ENCODE results near the gene MRI1. TPM values are rescaled to one million over a fixed set of nuclear protein-coding genes. Genes with fewer than 3 reads are reported as not detected.

Gene MRI1
- total and polyA plus RNA-seq, 4 donors, result 16.3 to 50.0 (median 17.7) TPM

GRCh38 chr19:13806728-13807127 is 42.4 kb downstream of the MRI1 start:
- peaks cover 0 to 3% (median 0%) of the 10 kb centered on the region in 4 donors for H3K36me3 ChIP-seq (ENCODE audit: control insufficient read depth in 4 of 4, insufficient read depth in 3 of 4, low read depth in 1 of 4, low read length in 3 of 4)
- H3K27ac ChIP-seq (ENCODE audit: low read depth in 1 of 2, low read length in 2 of 2), result no peak overlapping the region
- no peak overlapping the region for H3K4me3 ChIP-seq (ENCODE audit: low read depth in 1 of 3, low read length in 3 of 3)
- H3K27me3 ChIP-seq (ENCODE audit: control insufficient read depth in 4 of 4, insufficient read depth in 4 of 4, low read length in 3 of 4), result no peaks in the 10 kb centered on the region
- DNase-seq (ENCODE audit: low spot score), result no peak
- no peaks in the 10 kb centered on the region for H3K4me1 ChIP-seq (ENCODE audit: control insufficient read depth in 4 of 4, insufficient read depth in 4 of 4, low read length in 3 of 4)
- no peak for TF ChIP-seq MAX (IDR thresholded peaks at IDR 0.05)
- TF ChIP-seq JUND (IDR thresholded peaks at IDR 0.05), result no peak
- TF ChIP-seq HNF4A (conservative IDR thresholded peaks at IDR 0.05), result no peak
- TF ChIP-seq CTCF (IDR thresholded peaks at IDR 0.05; ENCODE audit: low read depth, low read length, missing input control), result no peak
- no peak for TF ChIP-seq GABPA (IDR thresholded peaks at IDR 0.05 in 1 of 2, conservative IDR thresholded peaks at IDR 0.05 in 1 of 2)
- TF ChIP-seq EGR1 (IDR thresholded peaks at IDR 0.05; ENCODE audit: low read depth in 2 of 2), result no peak
- TF ChIP-seq HNF4G (IDR thresholded peaks at IDR 0.05), result no peak
- H3K9me3 ChIP-seq (ENCODE audit: control insufficient read depth in 4 of 4, low read length in 3 of 4), result no peaks in the 10 kb centered on the region
- 96% methylated on average over 3 of the region's 3 CpGs for WGBS
- no peak overlapping the region for H3K9ac ChIP-seq (ENCODE audit: low read depth in 1 of 2, low read length in 2 of 2)

DNA sequence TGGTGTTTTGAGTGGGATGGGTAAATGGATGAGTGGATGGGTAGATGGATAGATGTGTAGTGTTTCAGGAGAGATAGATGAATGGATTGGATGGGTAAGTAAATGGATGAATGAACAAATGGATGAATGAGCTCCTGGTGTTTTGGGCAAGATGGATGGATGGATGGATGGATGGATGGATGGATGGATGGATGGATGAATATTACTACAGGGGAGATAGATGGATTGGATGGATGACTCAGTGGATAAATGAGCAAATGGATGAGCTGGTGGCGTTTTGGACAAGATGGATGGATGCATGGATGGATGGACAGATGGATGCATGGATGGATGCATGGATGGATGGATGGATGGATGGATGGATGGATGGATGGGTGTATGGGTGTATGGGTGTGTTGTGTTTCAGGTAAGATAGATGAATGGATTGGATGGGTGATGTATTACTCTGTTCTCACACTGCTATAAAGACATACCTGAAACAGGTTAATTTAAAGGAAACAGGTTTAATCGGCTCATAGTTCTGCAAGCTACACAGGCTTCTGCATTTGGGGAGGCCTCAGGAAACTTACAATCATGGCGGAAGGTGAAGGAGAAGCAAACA is 43.2 kb downstream of the MRI1 start:
- H3K36me3 ChIP-seq (ENCODE audit: control insufficient read depth in 4 of 4, insufficient read depth in 3 of 4, low read depth in 1 of 4, low read length in 3 of 4), result peaks cover 0 to 3% (median 0%) of the 10 kb centered on the region in 4 donors
- TF ChIP-seq CTCF (IDR thresholded peaks at IDR 0.05; ENCODE audit: low read depth, low read length, missing input control) (no peak), YY1 (IDR thresholded peaks at IDR 0.05) (no peak), HNF4G (IDR thresholded peaks at IDR 0.05) (no peak), RXRA (IDR thresholded peaks at IDR 0.05) (no peak), HNF4A (conservative IDR thresholded peaks at IDR 0.05) (no peak), JUND (IDR thresholded peaks at IDR 0.05) (no peak), RAD21 (IDR thresholded peaks at IDR 0.05) (no peak), EGR1 (IDR thresholded peaks at IDR 0.05; ENCODE audit: low read depth in 2 of 2) (no peak), GABPA (IDR thresholded peaks at IDR 0.05 in 1 of 2, conservative IDR thresholded peaks at IDR 0.05 in 1 of 2) (no peak), TAF1 (conservative IDR thresholded peaks at IDR 0.05) (no peak), FOXA1 (IDR thresholded peaks at IDR 0.05) (no peak)
- TF ChIP-seq, protein P1, sequence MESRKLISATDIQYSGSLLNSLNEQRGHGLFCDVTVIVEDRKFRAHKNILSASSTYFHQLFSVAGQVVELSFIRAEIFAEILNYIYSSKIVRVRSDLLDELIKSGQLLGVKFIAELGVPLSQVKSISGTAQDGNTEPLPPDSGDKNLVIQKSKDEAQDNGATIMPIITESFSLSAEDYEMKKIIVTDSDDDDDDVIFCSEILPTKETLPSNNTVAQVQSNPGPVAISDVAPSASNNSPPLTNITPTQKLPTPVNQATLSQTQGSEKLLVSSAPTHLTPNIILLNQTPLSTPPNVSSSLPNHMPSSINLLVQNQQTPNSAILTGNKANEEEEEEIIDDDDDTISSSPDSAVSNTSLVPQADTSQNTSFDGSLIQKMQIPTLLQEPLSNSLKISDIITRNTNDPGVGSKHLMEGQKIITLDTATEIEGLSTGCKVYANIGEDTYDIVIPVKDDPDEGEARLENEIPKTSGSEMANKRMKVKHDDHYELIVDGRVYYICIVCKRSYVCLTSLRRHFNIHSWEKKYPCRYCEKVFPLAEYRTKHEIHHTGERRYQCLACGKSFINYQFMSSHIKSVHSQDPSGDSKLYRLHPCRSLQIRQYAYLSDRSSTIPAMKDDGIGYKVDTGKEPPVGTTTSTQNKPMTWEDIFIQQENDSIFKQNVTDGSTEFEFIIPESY (IDR thresholded peaks at IDR 0.05), result no peak
- TF ChIP-seq, protein P2, sequence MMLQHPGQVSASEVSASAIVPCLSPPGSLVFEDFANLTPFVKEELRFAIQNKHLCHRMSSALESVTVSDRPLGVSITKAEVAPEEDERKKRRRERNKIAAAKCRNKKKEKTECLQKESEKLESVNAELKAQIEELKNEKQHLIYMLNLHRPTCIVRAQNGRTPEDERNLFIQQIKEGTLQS (IDR thresholded peaks at IDR 0.05), result no peak
- TF ChIP-seq, protein P3, sequence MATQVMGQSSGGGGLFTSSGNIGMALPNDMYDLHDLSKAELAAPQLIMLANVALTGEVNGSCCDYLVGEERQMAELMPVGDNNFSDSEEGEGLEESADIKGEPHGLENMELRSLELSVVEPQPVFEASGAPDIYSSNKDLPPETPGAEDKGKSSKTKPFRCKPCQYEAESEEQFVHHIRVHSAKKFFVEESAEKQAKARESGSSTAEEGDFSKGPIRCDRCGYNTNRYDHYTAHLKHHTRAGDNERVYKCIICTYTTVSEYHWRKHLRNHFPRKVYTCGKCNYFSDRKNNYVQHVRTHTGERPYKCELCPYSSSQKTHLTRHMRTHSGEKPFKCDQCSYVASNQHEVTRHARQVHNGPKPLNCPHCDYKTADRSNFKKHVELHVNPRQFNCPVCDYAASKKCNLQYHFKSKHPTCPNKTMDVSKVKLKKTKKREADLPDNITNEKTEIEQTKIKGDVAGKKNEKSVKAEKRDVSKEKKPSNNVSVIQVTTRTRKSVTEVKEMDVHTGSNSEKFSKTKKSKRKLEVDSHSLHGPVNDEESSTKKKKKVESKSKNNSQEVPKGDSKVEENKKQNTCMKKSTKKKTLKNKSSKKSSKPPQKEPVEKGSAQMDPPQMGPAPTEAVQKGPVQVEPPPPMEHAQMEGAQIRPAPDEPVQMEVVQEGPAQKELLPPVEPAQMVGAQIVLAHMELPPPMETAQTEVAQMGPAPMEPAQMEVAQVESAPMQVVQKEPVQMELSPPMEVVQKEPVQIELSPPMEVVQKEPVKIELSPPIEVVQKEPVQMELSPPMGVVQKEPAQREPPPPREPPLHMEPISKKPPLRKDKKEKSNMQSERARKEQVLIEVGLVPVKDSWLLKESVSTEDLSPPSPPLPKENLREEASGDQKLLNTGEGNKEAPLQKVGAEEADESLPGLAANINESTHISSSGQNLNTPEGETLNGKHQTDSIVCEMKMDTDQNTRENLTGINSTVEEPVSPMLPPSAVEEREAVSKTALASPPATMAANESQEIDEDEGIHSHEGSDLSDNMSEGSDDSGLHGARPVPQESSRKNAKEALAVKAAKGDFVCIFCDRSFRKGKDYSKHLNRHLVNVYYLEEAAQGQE (IDR thresholded peaks at IDR 0.05), result no peak
- H3K9ac ChIP-seq (ENCODE audit: low read depth in 1 of 2, low read length in 2 of 2), result no peak overlapping the region
- no peaks in the 10 kb centered on the region for H3K4me1 ChIP-seq (ENCODE audit: control insufficient read depth in 4 of 4, insufficient read depth in 4 of 4, low read length in 3 of 4)
- 97% methylated on average over 3 of the region's 3 CpGs for WGBS
- H3K9me3 ChIP-seq (ENCODE audit: control insufficient read depth in 4 of 4, low read length in 3 of 4), result no peaks in the 10 kb centered on the region
- no peaks in the 10 kb centered on the region for H3K27me3 ChIP-seq (ENCODE audit: control insufficient read depth in 4 of 4, insufficient read depth in 4 of 4, low read length in 3 of 4)
- DNase-seq (ENCODE audit: low spot score), result no peak
- H3K4me3 ChIP-seq (ENCODE audit: low read depth in 1 of 3, low read length in 3 of 3), result no peak overlapping the region
- no peak overlapping the region for H3K27ac ChIP-seq (ENCODE audit: low read depth in 1 of 2, low read length in 2 of 2)

All from liver (tissue), 9 donors.